CD4-positive, alpha-beta T cell treated with Interferon alpha-2 for 1 hour (primary cell): ENCODE data around the gene MBNL3.

Experiments
- DNase-seq, 2 donors: peaks; one replicate each; pipeline ENCODE4 v3.0.0-alpha.2; 2020 to 2022

MBNL3 gene

DNA sequence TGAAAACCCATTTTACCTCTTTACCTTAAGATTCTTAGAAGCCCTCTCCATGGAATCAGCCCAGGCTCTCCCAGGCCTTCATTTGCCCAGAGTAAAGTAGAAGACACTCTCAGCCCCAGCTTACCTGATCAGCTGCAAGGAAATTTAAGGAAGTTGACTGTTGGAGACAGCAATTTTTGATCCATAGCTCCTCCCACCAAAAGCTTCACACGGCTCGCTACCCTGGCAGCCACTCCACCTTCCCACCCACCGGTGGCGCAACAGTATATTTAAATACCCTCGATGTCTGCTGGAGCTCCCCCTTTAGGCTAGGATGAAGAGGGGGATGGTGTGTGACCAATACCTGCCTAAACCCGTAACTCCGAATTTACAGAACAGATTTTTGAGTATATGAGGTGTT lies 75.4 kb downstream of the MBNL3 start:
- DNase-seq, result no peak

DNA sequence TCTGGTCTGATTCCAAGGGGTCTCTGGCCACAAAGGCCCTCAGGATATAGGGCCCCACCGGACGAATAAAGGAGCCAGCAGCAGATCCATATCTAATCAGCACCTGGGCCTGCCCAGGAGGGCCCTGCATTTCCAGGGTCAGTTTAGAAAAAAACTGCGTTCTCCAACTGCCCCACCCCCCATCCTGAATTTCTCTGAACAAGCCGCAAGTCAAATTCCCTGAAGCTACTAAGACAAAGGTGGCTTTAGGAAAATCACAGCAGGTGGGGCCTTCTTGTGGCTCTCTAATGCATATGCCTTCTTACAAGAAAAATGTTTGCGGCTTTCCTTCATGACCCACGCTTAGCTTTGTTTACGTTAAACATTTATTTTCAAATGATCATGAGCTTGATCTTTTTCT lies 76.6 kb downstream of the MBNL3 start:
- no peak for DNase-seq

DNA sequence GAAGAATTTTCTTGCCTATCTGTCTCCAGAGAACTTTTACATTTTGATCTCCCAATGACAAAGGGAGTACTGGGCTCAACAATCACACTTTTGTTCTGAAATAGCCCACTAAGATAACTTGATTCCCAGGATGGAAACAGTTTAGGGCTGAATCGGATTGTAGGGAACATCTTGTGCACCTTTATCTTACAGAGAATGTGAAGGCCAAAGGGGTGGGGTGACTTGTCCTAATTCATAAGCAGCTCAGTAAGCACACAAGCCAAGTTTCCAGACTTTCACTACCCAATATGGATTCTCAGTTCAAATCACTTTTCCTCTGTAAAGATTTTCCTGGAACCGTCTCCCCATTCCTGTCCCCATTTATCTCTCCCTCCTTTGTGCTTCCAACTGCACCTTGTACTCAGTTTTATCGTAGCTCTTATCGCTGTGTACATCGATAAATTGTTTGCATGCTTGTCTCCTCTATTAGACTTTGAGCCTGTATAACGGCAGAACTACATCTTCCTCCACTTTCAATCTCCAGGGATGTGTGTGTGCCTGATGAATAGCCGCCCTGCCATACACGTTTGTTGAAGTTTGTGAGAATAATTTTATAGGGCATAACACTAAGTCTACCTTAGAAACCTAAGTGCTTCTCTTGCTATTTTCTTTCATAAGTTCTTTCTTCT lies 77.4 kb downstream of the MBNL3 start:
- no peak for DNase-seq

DNA sequence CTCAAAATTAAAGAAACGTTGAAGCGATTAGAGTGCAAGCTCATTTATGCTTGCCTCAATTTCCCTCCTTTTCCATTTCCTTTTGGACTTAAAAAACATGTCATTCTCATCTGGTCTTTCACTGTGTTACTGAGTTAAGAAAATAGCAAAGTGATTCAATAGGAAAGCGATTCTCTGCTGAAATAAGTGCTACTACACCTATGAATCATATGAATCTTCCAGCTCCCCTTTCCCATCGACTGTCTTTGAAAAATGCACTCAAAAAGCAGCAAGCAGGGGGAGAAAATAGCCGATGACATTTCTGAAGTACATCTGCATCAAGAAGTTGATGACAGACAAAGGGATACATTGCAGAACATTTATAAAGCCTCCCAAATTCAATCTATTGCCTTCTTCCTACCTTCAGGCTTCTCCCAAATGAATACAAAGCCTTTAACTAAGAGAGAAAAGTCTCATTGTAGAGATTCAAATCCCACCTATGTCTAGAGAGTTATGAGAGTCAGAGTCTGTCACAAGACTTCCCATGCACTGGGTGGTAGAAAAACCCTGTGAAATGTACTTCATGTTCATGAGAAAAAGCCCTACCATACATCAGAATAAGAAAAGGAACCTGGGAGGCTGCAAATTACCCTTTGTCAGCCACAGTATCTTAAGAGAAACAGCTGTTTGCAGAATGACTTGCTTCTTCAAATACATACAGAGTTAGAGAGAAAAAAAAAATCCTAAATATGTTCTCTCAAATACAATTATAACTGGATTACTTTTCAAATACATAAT lies 78.9 kb downstream of the MBNL3 start:
- no peak for DNase-seq

DNA sequence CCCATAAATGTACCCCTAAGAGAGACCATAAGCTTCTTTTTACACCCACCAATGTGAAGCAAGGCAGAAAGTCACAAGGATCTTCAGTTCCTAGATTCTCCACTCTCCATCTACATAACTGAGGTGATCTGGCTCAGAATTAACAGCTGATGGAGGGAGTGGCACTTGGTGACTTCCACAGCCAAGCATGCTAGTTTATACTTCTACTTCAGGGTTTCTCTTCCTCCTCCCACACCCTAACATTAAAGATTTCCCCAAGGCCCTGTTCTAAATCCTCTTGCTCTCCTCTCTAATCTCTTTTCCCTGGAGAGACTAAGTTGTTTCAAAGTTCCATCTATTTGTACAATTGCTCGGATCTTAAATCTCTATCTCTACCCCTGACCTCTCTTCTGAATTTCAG lies 81.1 kb downstream of the MBNL3 start:
- DNase-seq, result no peak

DNA sequence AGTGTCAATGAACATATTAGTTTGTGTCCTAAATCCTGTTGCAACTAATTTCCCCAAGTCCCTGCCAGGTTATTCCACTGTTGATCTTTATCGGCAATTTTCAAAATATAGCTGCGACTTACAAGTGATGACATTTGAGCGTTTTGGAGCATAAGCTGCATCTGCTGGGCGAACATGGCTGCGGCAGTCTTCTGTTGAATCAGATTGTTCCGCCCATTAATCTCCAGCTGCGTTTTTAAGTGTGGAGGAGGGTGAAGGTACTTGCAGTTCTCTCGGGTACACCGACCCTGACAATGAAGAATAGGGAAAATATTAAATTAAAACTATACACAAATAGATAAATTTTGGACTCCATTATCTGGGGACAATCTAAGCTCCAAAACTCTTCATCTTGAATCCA lies 82.7 kb downstream of the MBNL3 start:
- no peak for DNase-seq

DNA sequence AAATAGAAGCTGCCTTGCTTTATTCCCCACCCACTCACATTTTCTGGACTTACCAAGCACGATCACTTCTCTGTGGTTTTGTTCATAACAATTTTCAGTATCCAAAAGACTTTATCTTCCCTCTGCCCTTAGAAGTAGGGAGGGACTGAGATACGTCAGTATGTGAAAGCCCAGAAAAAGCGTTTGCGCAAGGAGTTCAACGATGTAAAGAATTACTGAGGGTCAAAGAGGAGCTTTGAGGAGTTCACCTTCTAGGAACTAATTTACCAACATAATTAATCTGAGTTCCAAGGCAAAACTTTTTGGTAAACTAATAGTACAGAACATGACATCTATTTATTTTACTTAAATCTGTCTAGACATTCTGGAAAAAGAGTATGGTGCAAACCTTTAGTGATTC lies 84.6 kb downstream of the MBNL3 start:
- DNase-seq, result no peak

DNA sequence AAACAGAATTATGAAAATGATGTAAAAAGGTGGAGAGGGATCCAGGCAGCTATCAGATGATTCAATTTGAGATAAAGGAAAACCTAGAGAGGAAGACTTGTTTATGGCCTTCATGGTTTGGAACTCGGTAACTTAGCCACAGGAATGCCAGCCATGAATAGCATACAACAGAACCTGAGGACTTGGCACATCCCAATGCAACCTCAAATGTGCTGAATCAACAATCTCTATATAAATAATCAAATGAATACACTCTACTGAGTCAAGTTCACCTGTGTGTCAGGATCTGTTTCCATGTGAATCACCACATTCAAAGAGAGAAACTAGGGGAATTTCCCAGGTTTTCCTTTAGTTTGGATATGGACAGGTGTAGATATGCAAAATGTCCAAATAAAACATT lies 86.9 kb downstream of the MBNL3 start:
- no peak for DNase-seq

DNA sequence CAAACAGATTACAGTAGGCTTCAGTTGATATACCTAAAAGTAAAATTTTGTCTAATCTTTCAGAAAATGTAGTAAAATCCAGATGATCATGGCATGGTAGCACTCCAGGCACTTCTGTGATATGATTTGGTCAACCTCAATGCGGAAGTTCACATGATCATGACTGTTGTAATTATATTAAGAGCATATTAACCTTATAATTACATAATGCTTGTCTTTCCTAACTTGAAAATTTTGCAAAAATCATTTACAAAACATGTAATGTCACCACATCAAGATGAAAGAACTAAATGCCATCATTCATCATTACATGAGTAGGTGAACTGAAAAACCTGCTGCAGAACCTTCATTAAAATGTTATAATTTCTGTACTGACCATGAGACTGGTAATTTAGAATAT lies 88.1 kb downstream of the MBNL3 start:
- no peak for DNase-seq

DNA sequence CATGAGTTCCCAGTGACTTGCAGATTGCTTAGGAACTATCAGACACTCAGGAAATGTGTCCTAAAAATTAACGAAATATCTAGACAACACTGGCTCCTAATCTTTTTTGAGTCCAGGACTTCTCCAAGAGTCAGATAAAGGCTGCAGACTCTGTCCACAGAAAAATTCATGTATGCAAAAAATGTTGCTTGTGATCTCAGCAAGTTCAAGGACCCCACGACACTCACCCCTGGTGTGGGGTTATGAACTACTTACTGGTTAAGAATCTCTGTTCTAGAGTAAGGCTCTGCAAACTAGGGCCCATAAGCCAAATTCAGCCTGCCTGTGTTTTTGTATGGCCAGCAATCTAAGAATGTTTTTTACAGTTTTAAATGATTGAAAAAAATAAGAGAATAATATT lies 93.2 kb downstream of the MBNL3 start:
- no peak for DNase-seq

DNA sequence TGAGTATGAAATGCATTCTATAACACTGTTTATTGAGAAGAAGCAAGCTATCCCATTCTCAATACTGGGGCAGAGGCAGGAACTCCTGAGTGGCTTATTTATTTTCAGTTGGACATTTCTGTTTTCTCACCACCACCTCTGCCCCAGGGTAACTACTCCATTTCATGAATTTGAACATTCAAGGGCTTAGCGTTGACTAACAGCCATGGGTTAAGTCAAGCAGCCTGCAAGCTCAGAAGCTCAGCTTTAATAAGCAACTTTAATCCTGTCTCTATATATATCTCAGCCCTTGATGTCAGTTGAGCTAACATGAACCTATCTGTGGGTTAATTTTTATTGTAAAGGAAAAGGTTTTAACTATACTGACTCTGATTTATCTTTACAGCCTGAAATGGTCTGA lies 93.8 kb downstream of the MBNL3 start:
- no peak for DNase-seq

DNA sequence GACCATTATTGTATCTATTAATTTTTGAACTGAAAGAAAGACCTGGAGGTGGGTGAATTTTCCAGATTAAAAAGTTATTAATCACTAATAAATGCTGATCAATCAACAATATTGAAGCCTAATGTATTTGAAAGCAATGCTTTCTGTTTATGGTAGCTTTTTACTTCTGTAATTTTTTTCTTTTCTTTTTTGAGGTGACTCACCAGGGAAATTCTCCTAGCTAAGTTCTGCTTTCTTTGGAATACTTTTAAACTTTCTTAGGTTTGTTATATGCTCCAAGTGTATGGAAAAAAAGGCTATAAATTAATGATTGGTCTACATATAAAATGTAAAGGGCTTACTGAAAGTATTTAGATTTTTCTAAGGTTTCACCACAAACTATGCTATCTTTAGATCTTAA lies 94.2 kb downstream of the MBNL3 start:
- DNase-seq, result no peak

DNA sequence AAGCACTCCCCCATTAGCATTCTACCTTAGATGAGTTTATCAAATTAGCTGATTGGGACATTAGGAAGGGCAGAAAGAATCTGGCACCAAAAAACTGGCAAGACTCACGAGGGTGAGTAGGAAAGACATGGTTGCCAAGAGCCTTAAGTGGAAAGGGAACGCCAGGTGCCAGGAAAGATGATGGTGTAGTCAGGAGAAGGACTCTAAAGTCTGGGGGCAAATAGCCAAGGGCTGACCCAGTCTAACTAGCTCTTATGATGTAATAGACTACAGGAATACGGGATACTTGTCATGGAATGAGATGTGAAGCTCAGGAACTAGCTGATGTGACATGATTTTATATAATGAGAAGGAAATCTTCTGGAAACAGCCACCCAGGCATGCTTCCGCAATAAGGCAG lies 94.8 kb downstream of the MBNL3 start:
- no peak for DNase-seq

DNA sequence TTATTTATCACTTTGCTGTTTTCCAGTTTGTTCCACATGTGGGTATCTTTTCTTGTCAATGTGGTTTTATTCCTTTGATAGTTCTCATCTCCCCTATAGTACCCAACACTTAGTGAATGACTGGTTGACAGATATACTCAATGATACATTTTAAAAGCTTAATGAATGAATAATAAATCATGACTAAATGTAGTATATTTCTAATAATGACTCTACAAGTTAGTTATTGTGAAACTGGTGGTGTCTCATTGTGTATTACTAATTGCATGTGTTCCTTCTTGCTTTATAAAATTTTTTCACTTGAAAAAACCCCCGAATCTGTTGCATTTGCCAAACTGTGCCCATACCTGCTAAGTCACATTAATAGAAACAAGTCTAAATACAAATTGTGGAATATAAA lies 95.4 kb downstream of the MBNL3 start:
- DNase-seq, result no peak

DNA sequence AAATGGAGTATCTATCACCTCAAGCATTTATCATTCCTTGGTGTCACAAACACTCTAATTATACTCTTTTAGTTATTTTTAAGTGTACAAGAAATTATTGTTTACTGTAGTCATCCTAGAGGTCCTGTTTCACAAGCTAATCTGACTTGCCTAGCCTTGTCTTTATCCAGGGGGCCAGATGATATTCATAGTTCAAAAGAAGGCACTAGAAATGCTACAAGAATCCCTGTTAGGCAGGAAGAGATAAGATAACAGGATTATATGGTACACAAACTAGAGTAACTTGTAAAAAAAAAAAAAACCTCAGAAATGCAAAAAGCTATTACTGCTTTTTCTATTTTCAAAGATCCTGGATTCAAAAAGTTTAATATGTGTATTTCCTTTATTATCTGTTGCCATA lies 95.8 kb downstream of the MBNL3 start:
- no peak for DNase-seq

DNA sequence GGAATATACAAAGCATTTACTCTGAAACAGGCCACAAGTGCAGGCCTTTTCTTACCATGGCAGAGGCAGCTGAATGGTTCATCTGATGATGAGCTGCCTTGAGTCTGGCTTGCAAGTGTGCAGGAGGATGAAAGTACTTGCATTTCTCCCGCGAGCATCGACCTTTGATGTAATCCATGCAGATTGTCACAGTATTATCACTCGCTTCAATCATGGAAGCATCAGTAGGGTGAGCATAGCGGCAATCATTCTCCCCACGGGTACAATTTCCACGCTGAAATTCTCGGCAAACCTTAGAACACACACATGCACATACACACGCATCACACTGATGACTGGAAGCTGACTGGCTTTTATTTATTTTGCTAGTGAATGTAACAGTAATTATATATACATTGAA lies 98.0 kb downstream of the MBNL3 start:
- DNase-seq, result no peak

DNA sequence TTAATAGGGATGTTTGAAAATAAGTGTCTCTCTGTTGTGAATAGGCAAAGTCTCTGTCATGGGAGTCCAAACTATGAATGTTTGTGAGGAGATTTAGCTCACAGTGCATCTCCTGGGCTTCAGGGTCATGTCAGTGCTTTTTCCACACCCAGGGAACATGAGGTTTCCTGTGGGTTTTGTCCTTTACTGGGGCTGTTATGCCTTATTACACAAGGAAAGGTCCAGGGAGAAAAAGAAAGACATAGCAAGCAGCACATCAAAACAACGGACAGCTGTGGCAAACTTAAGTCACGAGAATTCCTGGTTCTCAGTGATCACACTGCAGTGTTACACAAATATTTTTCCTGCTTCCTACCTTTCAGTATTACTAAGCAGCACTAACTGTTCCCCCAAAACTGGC lies 99.4 kb downstream of the MBNL3 start:
- DNase-seq, result no peak

DNA sequence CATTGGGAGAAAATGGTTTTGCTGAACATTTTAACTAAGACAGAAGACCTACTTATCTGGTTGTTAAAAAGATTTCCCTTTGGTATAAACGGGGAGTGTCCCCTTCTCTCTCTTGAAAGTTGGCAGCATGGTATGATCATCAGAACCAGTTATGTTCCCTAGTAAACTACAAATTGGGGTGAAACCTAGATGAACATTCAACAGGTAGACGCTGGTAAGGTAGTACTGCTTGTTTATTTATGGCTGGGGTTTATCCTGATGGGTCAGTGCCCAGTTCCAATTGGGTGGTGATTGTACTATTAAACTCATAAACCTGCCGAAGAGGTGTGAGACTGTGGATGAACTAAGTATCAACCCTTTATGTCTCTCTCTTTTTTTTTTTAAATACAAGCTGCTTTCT lies 100.5 kb downstream of the MBNL3 start:
- DNase-seq, result no peak

DNA sequence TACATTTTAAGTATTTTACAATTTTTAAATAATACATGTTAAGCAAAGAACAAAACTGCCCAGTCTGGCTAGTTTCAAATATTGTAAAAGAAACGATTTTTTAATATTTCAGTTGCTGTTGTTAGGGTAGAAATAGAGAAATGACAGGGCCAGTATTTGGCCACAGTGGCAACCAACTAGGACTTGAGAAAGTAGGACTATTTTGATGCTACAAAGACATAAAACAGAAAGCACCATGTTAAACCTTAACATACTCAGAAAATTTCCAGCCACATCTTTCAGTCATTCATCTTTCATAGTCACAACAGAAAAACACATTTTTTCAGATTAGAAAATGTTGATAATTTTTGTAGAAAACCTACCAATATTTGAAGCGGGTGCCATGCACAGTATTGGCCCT lies 104.5 kb downstream of the MBNL3 start:
- DNase-seq, result no peak

DNA sequence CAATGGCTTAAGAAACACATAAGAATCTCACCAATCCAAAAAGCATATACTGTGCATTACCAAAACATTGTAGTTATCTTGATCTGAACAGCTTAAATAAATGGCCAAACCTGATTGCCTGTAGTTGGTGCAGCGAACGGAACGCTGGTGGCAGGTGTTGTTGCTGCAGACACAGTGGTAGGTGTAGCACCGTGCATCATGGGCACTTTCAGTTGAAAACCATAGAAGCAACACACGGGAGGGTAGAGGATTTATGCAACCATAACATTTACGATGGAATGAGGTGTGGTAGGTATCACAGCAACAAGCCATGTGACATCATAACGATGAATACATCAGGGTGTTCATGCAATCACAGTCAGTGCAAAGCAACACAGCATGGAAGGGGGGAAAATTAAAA lies 106.8 kb downstream of the MBNL3 start:
- DNase-seq, result no peak

DNA sequence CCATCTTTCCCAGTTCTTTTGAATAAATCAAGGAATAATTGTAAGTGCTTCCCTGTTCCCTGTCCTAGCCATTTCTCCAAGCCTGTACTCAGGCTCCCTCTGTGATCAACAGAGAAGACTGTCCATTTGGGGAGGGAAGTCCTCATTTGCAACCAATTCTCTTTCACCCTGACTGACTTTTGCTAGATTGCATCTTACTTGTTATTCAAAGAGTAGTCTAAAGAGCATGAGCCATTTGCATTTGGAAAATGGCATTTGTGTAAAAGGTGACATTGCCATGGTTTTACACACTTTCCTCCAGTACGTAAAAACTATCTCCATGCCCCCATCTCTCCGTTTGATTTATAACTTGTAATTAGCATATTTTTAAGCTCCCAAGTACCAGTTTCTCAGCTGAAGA lies 110.6 kb downstream of the MBNL3 start:
- DNase-seq, result no peak

DNA sequence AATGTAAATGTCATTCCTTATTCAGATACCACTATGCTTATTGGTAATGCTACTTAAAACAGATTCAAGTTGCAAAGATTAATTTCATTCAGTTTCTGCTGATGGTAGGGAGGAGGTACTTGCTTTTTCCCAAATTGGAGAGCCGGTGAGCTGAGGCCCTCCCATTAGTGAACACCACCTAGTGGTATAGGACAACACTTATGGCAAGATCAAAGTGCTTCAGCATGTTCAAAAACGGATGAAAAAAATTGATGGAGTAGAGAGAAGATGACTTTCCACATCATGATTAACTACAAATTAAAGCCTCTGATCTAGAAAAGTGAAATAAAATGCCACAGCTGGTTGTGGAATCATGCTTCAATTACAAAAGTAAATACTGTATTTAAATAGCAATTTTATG lies 112.9 kb downstream of the MBNL3 start:
- no peak for DNase-seq

DNA sequence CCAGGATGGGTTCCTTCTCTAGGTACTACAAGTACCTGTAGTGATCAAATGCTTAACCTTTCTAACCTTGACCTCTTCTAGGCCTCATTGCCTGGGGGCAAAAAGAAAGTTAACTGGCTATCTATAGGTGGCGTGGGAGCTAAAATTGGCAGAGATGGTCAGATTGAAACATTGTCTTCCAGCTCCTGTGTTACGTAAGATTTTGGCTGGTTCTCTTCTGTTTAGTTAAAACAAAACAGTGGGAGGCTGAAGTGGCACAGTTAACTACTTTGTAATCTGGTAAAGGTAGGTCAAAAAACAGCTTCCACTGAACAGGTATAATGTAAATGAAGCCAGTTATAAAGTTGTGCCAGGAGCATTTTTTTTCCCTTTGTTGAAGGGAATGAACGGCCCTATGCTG lies 115.2 kb downstream of the MBNL3 start:
- DNase-seq, result no peak

DNA sequence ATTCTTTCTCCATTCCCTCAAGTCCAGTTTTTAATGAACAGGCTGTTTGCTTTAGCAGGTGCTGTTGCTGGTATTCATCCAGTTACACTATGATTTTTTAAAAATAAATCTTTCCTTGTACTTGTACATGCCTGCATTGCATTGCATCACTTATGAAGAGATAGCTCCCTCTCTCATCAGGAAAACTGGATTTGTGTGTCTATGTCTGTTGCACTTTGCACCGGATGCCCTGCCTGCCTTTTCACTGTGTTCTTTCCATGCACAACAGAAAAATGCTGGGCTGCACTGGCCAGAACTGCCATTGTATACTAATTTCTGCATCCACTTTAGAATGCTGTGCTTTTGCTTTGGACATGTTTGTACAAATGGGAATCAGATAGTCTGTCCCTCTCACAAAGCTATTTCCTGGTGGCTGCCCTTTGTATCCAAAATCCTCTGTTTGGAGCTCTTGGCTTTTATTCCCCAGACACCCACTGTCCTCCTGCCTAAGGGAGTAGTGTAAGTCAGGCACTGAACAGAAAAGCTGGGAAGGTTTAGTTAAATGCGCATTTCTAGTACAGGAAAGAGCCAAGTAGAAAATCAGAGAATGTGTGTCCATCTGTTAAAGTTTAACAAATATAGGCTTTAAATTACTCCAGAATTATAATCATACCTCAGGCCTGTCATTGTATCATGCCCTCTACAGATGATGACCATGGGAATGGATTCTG lies 119.1 kb downstream of the MBNL3 start:
- DNase-seq, result no peak
